DND-41 (cell line): ENCODE data around the gene INAFM2.

Experiments
- CTCF ChIP-seq: IDR thresholded peaks from 2 replicates; pipeline ENCODE4 v1.5.1; 2012; ENCODE audit warnings: borderline replicate concordance, low read length, moderate library complexity, mild to moderate bottlenecking; ENCODE audit not compliant: poor library complexity, severe bottlenecking; ENCODE audit errors: extremely low read depth
- EZH2 ChIP-seq: IDR thresholded peaks from 3 replicates; pipeline ENCODE4 v1.6.1; 2012; ENCODE audit warnings: borderline replicate concordance, low read depth, mild to moderate bottlenecking, moderate library complexity, low read length, inconsistent platforms; ENCODE audit not compliant: severe bottlenecking

DNA sequence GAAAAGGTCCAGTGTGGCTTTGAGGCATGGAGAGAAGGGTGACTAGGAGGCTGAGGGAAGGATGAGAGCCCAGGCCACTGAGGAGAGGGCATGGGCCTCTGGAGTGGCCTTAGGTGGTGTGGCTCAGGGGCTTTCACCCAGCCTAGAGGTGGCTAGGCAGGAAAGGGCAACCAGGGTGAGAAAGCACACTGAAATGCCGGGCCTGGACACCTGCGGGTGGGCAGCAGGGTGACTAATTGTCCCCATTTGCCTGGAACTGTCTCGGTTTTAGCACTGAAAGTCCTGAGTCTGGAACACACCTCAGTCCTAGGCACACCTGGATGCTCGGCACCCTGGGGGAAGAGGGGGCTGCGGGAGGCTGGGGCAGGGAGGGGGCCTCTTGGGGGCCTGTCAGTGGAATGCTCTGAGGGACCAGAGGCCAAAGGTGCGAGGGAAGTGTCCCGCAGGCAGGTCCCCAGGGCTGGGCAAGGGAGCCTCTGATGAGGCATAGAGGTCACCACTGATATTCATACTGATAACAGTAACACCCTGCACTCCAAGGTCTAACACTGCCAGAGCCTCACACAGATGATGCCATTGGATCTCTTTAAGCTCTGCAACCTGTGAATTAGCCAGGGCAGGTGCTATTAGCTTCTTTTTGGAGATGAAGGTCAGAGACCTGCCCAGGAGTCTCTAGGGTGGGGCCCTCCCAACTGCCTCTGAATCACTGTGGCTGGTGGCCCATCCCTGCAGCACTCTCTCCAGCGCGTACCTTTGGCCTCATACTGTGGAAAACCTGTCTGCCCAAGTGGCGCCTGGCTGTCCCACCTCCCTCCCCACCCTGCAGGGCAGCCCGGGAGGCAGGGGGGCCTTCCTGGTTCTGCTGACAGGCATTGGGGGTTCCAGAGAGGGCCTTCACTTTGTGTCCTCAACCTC, 24.3 kb downstream of the INAFM2 start:
- no peak for TF ChIP-seq CTCF
- no peak for TF ChIP-seq EZH2
